Pons (tissue), 1 donor: ENCODE results near the gene ZCCHC13.
A peak's percentile ranks its signal among the peaks of the same experiment; 100 is the strongest.
"Not testable (repeated sequence)": the region's sequence is repeated elsewhere in the genome, so short reads cannot be mapped to it uniquely, and the experiment has no call there.

Experiments
- DNase-seq: peaks from one replicate; pipeline ENCODE4 v3.0.0-alpha.2; 2016; ENCODE audit warnings: low spot score

Gene ZCCHC13

GRCh38 chrX:74304016-74304415, at the start of gene ZCCHC13:
TSS of gene ZCCHC13 (plus strand) at chrX:74304180. CDS start at chrX:74304267, 87 bp downstream.
- no peak for DNase-seq

- not testable (repeated sequence) for DNase-seq
Observed at GRCh38 chrX:74258111-74258510, 45.9 kb upstream of the ZCCHC13 start.

GRCh38 chrX:74259885-74260491, 44.0 kb upstream of the ZCCHC13 start:
- DNase-seq, result no peak

GRCh38 chrX:74262452-74263209, 41.3 kb upstream of the ZCCHC13 start:
- DNase-seq, result no peak

GRCh38 chrX:74270393-74270792, 33.6 kb upstream of the ZCCHC13 start:
- no peak for DNase-seq

- no peak for DNase-seq
Observed at GRCh38 chrX:74272230-74272629, 31.8 kb upstream of the ZCCHC13 start.

GRCh38 chrX:74274516-74274915, 29.5 kb upstream of the ZCCHC13 start:
- DNase-seq, result no peak

GRCh38 chrX:74277320-74277719, 26.7 kb upstream of the ZCCHC13 start:
- DNase-seq, result no peak

- no peak for DNase-seq
Observed at GRCh38 chrX:74277846-74278245, 26.1 kb upstream of the ZCCHC13 start.

- DNase-seq, result no peak
Observed at GRCh38 chrX:74280759-74281158, 23.2 kb upstream of the ZCCHC13 start.

GRCh38 chrX:74284391-74284952, 19.5 kb upstream of the ZCCHC13 start:
- DNase-seq, result no peak

GRCh38 chrX:74286950-74287740, 16.8 kb upstream of the ZCCHC13 start:
- DNase-seq, result no peak

GRCh38 chrX:74291577-74291963, 12.4 kb upstream of the ZCCHC13 start:
- no peak for DNase-seq

GRCh38 chrX:74291964-74292807, 11.8 kb upstream of the ZCCHC13 start:
- peak; percentile 94 for DNase-seq

GRCh38 chrX:74292808-74293123, 11.2 kb upstream of the ZCCHC13 start:
- DNase-seq, result no peak

- DNase-seq, result peak; percentile 82
Observed at GRCh38 chrX:74293343-74293946, 10.5 kb upstream of the ZCCHC13 start.

GRCh38 chrX:74295101-74295500, 8.9 kb upstream of the ZCCHC13 start:
- no peak for DNase-seq

GRCh38 chrX:74297766-74298165, 6.2 kb upstream of the ZCCHC13 start:
- DNase-seq, result no peak

- no peak for DNase-seq
Observed at GRCh38 chrX:74300869-74301268, 3.1 kb upstream of the ZCCHC13 start.

- DNase-seq, result no peak
Observed at GRCh38 chrX:74318672-74319071, 14.7 kb downstream of the ZCCHC13 start.

- not testable (repeated sequence) for DNase-seq
Observed at GRCh38 chrX:74319321-74319720, 15.3 kb downstream of the ZCCHC13 start.
